HL-60/S4 treated with retinoic acid at 250 ng/mL for 4 days and 3 days (cell line): ENCODE data around the gene ZNF446.
"Not testable (repeated sequence)": the region's sequence is repeated elsewhere in the genome, so short reads cannot be mapped to it uniquely, and the experiment has no call there.

Experiments
- in situ Hi-C: fragments of 300-500 bp; cut with MboI; formaldehyde crosslinking; loops from 2 replicates; pipeline ENCODE4 v1.7.0; 2022; ENCODE audit warnings: low sequenced_read_pairs

ZNF446 gene

GRCh38 chr19:58475714-58476497 lies at the start of gene ZNF446:
ZNF446 (plus strand) TSS chr19:58476352; CDS start chr19:58477219, 867 bp downstream.
- in situ Hi-C loops = no loop called here

GRCh38 chr19:58428617-58429016 lies 47.5 kb upstream of the ZNF446 start:
- in situ Hi-C loops = no loop called here

- in situ Hi-C loops = no loop called here
These were observed 46.4 kb upstream of the ZNF446 start for GRCh38 chr19:58429745-58430144.

GRCh38 chr19:58434217-58434616 lies 41.9 kb upstream of the ZNF446 start:
- in situ Hi-C loops = no loop called here

- in situ Hi-C loops = no loop called here
These were observed 36.3 kb upstream of the ZNF446 start, which contains the start of gene ZNF132 for GRCh38 chr19:58439576-58440554. ZNF132 (minus strand) TSS chr19:58440153; CDS start chr19:58439821, 332 bp downstream.

- in situ Hi-C loops = no loop called here
These were observed 35.6 kb upstream of the ZNF446 start for GRCh38 chr19:58440556-58440955.

- in situ Hi-C loops = not testable (repeated sequence)
These were observed 33.2 kb upstream of the ZNF446 start for GRCh38 chr19:58442986-58443385.

GRCh38 chr19:58448860-58449259 lies 27.3 kb upstream of the ZNF446 start:
- in situ Hi-C loops = not testable (repeated sequence)

GRCh38 chr19:58449980-58450379 lies 26.2 kb upstream of the ZNF446 start:
- in situ Hi-C loops = not testable (repeated sequence)

GRCh38 chr19:58450856-58451357 lies 25.2 kb upstream of the ZNF446 start:
- in situ Hi-C loops = no loop called here

- in situ Hi-C loops = no loop called here
These were observed 24.6 kb upstream of the ZNF446 start, which contains the start of gene ZNF324B for GRCh38 chr19:58451358-58452101. ZNF324B (plus strand) TSS chr19:58451622; CDS start chr19:58453702, 2,080 bp downstream.

GRCh38 chr19:58453743-58454142 lies 22.4 kb upstream of the ZNF446 start:
- in situ Hi-C loops = no loop called here

GRCh38 chr19:58455306-58455705 lies 20.8 kb upstream of the ZNF446 start:
- in situ Hi-C loops = no loop called here

GRCh38 chr19:58456111-58456510 lies 20.0 kb upstream of the ZNF446 start:
- in situ Hi-C loops = no loop called here

- in situ Hi-C loops = no loop called here
These were observed 16.1 kb upstream of the ZNF446 start for GRCh38 chr19:58460039-58460438.

GRCh38 chr19:58466089-58466759 lies 9.9 kb upstream of the ZNF446 start:
- in situ Hi-C loops = no loop called here

GRCh38 chr19:58466760-58467589 lies 9.2 kb upstream of the ZNF446 start, which contains the start of gene ZNF324:
ZNF324 (plus strand) TSS chr19:58467080; CDS start chr19:58469186, 2,106 bp downstream.
- in situ Hi-C loops = no loop called here

GRCh38 chr19:58468216-58468839 lies 7.8 kb upstream of the ZNF446 start:
- in situ Hi-C loops = no loop called here
